ENCODE measurements around the gene ARHGAP26.

DNA sequence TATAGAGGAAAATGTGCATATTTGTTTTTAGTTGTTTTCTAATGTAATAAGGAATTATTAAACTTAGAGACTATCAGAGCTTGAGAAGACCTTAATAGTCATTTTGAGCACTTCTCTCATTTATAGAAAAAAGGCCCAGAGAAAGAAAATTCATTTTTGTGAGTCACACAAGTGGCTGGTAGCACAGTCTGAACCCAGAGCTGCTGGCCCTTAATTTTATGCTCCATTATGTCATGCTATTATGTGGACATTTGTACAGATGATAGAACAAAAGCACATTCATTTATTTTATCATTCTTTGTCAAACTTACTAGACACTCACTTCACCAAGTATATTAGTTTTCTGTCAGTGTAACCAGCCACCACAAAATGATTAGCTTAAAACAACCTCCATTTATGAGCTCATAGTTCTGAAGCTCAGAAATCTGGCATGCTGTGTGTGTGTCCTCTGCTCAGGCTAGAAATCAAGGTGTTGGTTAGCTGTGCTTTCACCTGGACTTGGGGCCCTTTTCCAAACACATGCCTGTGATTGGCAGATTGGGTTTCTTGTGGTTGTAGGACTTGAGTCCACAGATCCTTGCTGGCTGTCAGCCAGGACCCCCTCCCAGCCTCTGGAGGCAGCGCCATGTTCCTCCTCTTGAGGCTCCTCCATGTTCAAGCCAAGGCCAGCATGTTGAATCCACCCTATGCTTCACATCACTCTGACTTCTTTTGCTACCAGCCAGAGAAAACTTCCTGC is 188.9 kb downstream of the ARHGAP26 start:
- TF ChIP-seq CTCF (IDR thresholded peaks at IDR 0.05; ENCODE audit: low read depth, low read length, missing input control) (no peak), RAD21 (IDR thresholded peaks at IDR 0.05) (no peak), TAF1 (conservative IDR thresholded peaks at IDR 0.05) (no peak), MAX (IDR thresholded peaks at IDR 0.05) (no peak), YY1 (IDR thresholded peaks at IDR 0.05) (no peak), JUND (IDR thresholded peaks at IDR 0.05) (no peak)
- TF ChIP-seq, protein P1, sequence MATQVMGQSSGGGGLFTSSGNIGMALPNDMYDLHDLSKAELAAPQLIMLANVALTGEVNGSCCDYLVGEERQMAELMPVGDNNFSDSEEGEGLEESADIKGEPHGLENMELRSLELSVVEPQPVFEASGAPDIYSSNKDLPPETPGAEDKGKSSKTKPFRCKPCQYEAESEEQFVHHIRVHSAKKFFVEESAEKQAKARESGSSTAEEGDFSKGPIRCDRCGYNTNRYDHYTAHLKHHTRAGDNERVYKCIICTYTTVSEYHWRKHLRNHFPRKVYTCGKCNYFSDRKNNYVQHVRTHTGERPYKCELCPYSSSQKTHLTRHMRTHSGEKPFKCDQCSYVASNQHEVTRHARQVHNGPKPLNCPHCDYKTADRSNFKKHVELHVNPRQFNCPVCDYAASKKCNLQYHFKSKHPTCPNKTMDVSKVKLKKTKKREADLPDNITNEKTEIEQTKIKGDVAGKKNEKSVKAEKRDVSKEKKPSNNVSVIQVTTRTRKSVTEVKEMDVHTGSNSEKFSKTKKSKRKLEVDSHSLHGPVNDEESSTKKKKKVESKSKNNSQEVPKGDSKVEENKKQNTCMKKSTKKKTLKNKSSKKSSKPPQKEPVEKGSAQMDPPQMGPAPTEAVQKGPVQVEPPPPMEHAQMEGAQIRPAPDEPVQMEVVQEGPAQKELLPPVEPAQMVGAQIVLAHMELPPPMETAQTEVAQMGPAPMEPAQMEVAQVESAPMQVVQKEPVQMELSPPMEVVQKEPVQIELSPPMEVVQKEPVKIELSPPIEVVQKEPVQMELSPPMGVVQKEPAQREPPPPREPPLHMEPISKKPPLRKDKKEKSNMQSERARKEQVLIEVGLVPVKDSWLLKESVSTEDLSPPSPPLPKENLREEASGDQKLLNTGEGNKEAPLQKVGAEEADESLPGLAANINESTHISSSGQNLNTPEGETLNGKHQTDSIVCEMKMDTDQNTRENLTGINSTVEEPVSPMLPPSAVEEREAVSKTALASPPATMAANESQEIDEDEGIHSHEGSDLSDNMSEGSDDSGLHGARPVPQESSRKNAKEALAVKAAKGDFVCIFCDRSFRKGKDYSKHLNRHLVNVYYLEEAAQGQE (IDR thresholded peaks at IDR 0.05), result no peak

Data from liver (tissue), 3 donors.